Fibroblast of skin of right quadriceps (primary cell): ENCODE measurements around the gene OLR1.
"Not testable (repeated sequence)": the region's sequence is repeated elsewhere in the genome, so short reads cannot be mapped to it uniquely, and the experiment has no call there.

Experiments
- DNase-seq: peaks from one replicate; pipeline ENCODE4 v3.0.0-alpha.2; 2013

The OLR1 gene

DNA sequence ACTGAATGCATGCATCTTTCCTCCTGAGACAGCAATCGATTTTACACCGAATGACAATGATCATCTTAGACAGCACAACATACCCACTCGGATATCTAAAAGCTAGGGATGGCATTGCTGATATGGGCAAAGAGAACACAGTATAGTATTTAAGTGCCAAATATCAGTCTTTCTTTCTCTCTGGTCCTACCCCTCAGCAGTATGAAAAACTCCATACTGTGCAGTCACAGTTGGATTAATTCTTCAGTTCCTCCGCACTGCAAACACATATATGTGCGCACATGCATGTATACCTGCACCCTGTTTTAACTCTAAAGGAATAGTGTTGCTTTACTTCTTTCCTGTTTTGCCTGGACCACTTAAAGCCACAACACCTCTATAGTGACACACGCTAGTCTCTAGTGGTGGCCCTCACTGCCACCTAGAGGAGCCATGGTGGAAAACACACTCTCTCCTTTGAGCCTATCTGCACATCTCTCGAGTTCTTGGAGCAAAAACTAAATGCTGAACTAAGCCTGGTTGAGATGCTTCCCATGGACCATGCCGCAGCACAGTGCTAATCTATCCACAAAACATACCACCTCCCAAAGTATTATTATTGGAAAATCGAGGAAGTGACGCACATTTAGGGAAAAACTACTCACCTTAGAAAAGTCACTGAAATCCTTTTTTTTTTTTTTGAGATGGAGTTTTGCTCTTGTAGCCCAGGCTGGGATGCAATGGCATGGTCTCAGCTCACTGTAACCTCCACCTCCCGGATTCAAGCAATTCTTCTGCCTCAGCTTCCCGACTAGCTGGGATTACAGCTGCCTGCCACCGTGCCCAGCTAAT, 18.8 kb upstream of the OLR1 start:
- peak; percentile 73 for DNase-seq

GRCh38 chr12:10189653-10190052, 17.7 kb upstream of the OLR1 start:
- peak; percentile 37 for DNase-seq

- DNase-seq: not testable (repeated sequence)
These were observed 15.0 kb upstream of the OLR1 start for GRCh38 chr12:10186958-10187357.

DNA sequence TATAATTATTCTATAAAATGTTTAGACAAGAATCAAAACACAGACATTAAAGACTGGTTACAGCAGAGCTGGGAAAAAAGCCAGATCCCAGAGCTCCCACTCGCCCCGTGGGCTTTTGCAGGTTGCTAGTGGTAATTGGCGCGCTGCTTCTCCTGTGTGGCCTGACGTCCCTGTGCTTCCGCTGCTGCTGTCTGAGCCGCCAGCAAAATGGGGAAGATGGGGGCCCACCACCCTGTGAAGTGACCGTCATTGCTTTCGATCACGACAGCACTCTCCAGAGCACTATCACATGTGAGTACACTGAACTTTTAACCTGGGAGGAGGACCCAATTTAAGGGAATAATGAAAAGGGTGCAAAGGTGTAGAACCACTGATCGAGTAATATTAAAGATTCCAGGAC, 14.4 kb upstream of the OLR1 start:
- no peak for DNase-seq

- DNase-seq: peak; percentile 76
These were observed 12.4 kb upstream of the OLR1 start for GRCh38 chr12:10184261-10184843.

DNA sequence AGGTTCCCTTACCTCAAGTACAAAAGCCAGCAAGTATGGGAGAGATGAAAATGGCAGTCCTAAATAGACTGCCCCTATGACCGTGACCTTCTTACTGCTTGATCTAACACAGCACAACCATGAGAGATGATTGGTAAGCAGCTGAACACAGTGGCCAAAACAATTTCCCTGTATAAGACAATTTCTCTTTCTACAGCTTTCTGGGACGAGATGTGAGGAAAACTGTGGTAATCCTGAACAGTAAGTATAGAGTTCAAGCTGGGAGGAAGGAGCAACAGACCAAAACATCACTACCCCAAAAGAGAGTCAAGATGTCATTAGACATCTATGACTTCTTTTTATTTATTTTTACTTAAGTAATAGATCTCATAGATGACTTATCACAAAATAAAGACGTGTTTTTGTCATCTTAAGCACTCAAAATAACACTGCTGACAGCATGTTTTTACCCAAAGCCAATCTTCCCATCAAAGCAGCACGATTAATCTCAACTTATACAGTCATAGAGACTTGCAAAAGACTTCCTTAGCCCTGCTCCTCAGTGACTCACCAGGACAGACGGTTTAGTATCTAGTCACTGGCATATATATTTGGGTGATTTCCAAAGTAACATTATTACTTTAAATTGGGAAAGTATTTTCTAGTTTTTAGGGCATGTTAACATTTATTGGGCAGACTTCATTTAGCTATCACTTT, 10.6 kb upstream of the OLR1 start:
- DNase-seq: peak; percentile 89

GRCh38 chr12:10179776-10180181, 7.8 kb upstream of the OLR1 start:
- DNase-seq: no peak

- no peak for DNase-seq
These were observed 6.9 kb upstream of the OLR1 start, which contains the start of gene TMEM52B for GRCh38 chr12:10178821-10179220. TMEM52B (plus strand) TSS chr12:10179032; CDS start chr12:10179575, 543 bp downstream.

DNA sequence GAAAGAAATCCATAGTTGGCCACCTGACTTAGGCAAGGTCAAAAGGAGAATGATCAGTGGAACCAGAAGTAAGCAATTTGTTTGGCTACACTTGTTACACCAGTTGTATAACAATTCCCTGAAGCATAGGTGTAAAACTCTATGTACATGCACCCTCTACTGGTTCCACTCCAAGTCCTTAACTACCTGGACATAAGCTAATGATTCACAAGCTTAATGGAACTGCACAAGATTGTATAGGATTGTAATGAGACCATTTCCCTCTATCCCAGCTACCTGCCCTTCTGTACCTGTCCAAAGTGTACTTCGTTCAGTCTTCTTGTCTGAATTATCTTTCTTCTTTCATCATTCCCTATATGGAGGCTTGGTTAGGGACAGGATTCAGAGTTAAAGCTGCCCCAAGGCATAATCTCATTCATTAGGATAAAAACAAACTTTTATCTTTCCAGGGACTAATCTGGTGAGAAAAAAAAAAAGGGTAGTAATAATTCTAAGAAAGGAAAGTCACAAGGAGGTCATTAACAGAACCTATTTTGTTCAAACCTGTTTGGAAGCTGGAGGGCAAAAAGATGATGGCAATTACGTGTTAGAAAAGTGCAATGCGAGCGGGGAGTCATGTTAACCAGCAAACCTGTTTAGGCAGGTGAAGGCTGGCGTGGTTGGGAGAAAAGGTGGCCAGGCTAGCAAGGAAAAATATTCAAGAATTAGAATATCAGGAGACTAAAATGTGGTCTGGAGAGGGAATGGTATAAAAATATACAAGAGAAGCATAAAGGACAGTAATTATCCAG, 4.1 kb upstream of the OLR1 start:
- no peak for DNase-seq

- DNase-seq: no peak
These were observed 3.2 kb upstream of the OLR1 start for GRCh38 chr12:10174986-10175614.

DNA sequence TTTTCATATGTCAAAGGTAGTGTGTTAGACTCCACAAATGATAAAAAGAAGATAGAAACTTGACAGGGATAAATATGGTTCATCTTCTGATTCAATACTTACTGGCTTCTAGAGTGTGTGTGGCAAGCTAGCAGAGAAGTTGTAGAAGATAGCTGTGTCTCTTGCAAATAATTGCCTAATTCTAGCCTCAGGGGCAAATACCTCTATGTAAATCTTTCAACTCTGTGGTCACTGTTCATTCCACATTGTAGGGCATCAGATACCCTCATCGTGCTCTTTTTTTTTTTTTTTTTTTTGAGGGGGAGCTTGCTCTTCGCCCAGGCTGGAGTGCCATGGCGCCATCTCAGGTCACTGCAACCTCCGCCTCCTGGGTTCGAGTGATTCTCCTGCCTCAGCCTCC, 1.7 kb downstream of the OLR1 start:
- peak; percentile 49 for DNase-seq

DNA sequence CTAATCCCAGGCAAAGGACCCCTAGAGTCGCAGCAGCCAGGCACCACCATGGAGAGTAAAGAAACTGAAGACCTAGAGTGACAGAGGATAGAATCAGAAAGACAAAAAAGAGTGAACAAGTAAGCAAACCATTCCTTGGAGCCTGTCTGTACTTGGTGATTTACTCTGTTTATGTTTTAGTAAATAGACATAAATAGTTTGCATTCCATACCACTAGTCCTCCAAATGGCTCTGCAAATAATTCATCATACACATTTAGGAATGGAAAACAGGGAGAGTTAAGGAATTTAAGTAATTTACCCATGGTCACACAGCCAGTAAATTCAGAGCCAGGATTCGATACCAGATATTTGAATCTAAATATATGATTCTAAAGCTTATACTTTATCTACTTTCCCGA, 2.8 kb downstream of the OLR1 start:
- peak; percentile 82 for DNase-seq

- DNase-seq: peak; percentile 25
These were observed 4.3 kb downstream of the OLR1 start for GRCh38 chr12:10167599-10167998.

DNA sequence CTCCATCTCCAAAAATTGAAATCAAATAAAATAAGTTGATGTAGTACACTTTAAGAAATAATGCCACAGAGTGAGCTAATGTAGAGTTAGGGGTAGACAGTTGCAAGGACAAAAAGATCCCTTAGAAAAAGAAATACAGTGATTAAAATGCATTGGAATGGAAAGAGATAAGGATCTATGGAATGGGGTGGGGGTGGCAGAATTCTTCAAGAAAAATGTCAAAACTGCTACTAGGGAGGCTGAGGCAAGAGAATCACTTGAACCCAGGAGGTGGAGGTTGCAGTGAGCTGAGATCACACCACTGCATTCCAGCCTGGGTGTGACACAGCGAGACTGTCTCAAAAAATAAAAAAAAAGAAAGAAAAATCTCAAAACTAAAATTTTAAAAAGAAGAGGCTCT, 6.5 kb downstream of the OLR1 start:
- peak; percentile 53 for DNase-seq

GRCh38 chr12:10163084-10163483, 8.8 kb downstream of the OLR1 start:
- no peak for DNase-seq

DNA sequence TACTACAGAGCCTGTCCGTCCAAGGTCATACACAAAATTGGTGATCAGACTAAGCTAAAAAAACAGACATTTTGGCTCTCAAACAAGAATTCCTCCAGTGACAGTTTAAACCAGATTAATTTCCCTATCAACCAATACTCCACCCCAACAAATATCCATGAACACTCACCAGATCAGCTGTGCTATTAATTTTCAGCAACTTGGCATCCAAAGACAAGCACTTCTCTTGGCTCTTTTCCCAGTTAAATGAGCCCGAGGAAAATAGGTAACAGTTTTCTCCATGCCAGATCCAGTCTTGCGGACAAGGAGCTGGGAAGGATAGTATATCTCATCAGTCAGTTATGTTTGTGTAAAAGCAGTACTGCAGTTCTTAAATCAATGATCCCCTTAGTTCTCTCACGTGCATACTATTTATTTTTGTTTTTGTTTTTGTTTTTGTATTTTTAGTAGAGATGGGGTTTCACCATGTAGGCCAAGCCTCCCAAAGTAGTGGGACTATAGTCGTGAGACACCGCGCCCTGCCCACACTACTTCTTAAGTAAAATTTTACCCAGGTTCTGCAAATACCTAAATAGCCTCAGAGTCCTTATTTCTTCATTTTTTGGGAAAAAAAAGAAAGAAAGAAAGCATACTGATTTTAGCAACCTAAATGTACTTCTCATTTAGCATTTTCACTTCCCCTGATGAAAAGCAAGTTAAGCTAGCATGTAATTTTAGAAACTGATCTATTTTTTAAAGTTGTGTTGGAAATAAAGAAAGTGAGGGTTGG, 11.1 kb downstream of the OLR1 start:
- no peak for DNase-seq

GRCh38 chr12:10159280-10159679, 12.7 kb downstream of the OLR1 start:
- no peak for DNase-seq

DNA sequence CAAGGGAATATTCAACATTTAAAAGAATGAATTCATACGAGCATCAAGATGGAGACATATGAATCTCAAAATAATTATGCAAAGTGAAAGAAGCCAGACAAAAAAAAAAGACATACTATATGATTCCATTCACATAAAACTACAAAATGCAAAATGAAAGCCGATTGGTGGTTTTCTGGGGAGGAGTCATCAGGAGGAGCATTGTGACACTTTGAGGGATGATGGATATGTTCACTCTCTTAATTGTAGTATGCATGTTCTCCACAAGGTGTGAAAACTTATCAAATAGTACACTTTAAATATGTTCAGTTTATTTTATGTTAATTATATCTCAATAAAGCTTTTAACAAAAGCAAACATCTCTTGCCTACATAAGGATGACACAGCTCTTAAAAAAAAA, 13.5 kb downstream of the OLR1 start:
- no peak for DNase-seq

- DNase-seq: no peak
These were observed 16.0 kb downstream of the OLR1 start for GRCh38 chr12:10155966-10156365.

- no peak for DNase-seq
These were observed 17.8 kb downstream of the OLR1 start for GRCh38 chr12:10154145-10154496.

DNA sequence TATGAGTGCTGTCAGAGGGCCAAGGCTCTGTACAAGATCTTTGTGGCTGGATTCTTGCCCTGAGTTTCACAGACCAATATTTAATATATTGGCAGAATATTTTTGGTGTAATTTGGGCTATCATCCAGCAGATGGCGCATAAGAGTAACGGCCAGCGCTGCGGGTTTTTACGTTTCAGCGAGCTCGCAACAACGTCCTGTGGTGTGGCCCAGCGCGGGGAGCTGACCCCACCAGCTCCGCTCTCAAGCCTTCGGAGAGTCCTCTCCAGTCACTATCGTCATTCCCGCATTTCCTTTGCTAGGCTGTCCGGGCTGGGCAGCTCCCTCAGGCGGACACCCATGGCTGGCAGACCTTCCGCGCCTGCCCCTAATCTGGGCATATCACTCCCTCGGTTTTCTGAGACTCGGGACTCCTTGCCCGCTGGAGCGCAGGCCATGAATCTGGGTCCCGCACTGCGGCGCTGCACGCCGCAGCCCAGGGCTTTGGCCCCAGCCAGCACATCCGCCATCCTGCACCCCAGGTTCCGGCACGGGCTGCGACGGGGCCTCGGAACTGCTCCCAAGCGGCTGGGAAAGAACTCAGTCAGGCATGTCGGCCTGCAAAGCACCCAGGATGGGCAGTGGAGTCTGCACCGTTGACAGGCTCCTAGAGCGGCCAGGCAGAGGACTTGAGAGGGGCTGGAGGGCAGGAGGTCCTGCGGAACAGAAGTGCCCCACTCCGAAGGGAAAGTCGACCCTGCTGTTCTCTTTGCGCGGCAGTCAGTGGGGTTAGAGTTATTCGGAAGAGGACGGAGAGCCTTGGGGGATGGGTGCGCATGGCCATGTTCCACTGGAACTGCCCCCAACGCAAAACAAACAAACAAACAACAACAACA, 18.4 kb downstream of the OLR1 start:
- DNase-seq: peak; percentile 71
